GM12878 (cell line): ENCODE results near the gene ATG4A. TPM values are rescaled to one million over a fixed set of nuclear protein-coding genes. Genes with fewer than 3 reads are reported as not detected.

Source experiments
- ATAC-seq: fragments of 200-7000 bp; cut with Tn5 transposase; 3 replicates; pipeline ENCODE4 v1.9.1; 2020; ENCODE audit warnings: mild to moderate bottlenecking, moderate library complexity
- BruUV-seq: library from RNA; stranded (reverse); fragments of 400-500 nt; replicated peaks from 2 replicates; lab custom pipeline; 2021; lab: Mats Ljungman, UMichigan
- CTCF ChIA-PET: fragments of 300-600 bp; sonication (Branson Sonifier 250); formaldehyde crosslinking; extraction: SDS; loops from one replicate; lab custom pipeline; 2021; ENCODE audit warnings: inconsistent platforms; lab: Yijun Ruan, JAX
- POLR2A ChIA-PET: fragments of 350-600 bp; formaldehyde crosslinking; extraction: SDS; loops from one replicate; lab custom pipeline; 2021; ENCODE audit warnings: inconsistent platforms; lab: Charles Lee
- RAD21 ChIA-PET: fragments of 300-600 bp; sonication (Branson Sonifier 250); formaldehyde crosslinking; loops from one replicate; lab custom pipeline; 2023; ENCODE audit warnings: antibody characterized with exemption; ENCODE audit not compliant: unreplicated experiment; lab: Charles Lee
- SMC1A ChIA-PET: fragments of 300-600 bp; sonication (Branson Sonifier 250); formaldehyde crosslinking; loops from one replicate; lab custom pipeline; 2023; ENCODE audit not compliant: unreplicated experiment, uncharacterized antibody; lab: Charles Lee
- DNase-seq: peaks from one replicate; pipeline ENCODE4 v3.0.0-alpha.2; 2011; ENCODE audit warnings: low read depth, low spot score
- FAIRE-seq: peaks from 3 replicates; lab custom pipeline; 2011; peaks lifted over from hg19 to GRCh38; lab: Jason Lieb, UNC
- H2AFZ ChIP-seq: 2 replicates; pipeline ENCODE4 v1.6.0; 2011; ENCODE audit warnings: low read depth, low read length, control low read depth; ENCODE audit not compliant: control insufficient read depth
- H3K27ac ChIP-seq: 2 replicates; pipeline ENCODE4 v1.5.1; 2011; ENCODE audit warnings: control low read depth; ENCODE audit not compliant: control insufficient read depth, insufficient read depth
- H3K27me3 ChIP-seq, 2 experiments: replicated peaks in 1 of 2; 2 replicates each; pipeline versions ENCODE4 v1.6.0 to v1.6.1; 2011; ENCODE audit warnings: low read length in 1 of 2; ENCODE audit not compliant: control insufficient read depth in 2 of 2, insufficient read depth in 2 of 2
- H3K36me3 ChIP-seq, 2 experiments: 2 replicates each; pipeline ENCODE4 v1.5.1; 2011; ENCODE audit warnings: low read length in 1 of 2; ENCODE audit not compliant: control insufficient read depth in 2 of 2, insufficient read depth in 2 of 2
- H3K4me1 ChIP-seq: 2 replicates; pipeline ENCODE4 v1.6.1; 2011; ENCODE audit warnings: mild to moderate bottlenecking, low read length, moderate library complexity, mixed read lengths; ENCODE audit not compliant: control insufficient read depth, insufficient read depth
- H3K4me2 ChIP-seq: 2 replicates; pipeline ENCODE4 v1.6.0; 2011; ENCODE audit warnings: control low read depth; ENCODE audit not compliant: control insufficient read depth, insufficient read depth
- H3K4me3 ChIP-seq: fragments of 200-600 bp; sonication (generic); 2 replicates; pipeline ENCODE4 v1.5.1; 2016
- H3K79me2 ChIP-seq: 2 replicates; pipeline ENCODE4 v1.6.0; 2011; ENCODE audit warnings: low read length; ENCODE audit not compliant: control insufficient read depth, insufficient read depth
- H3K9ac ChIP-seq: 2 replicates; pipeline ENCODE4 v1.8.0; 2011; ENCODE audit warnings: low read length, control low read depth, mixed read lengths; ENCODE audit not compliant: control insufficient read depth, insufficient read depth
- H3K9me3 ChIP-seq: replicated peaks from 3 replicates; pipeline ENCODE4 v1.5.1; 2011; ENCODE audit warnings: mild to moderate bottlenecking, low read length; ENCODE audit not compliant: control insufficient read depth, insufficient read depth
- H4K20me1 ChIP-seq: 2 replicates; pipeline ENCODE4 v1.6.0; 2011; ENCODE audit not compliant: control insufficient read depth, insufficient read depth
- ATF7 ChIP-seq: fragments of 450-650 bp; IDR thresholded peaks from 2 replicates; pipeline ENCODE4 v1.6.1; 2016; ENCODE audit warnings: low read depth, mild to moderate bottlenecking
- CHD2 ChIP-seq: IDR thresholded peaks from 2 replicates; pipeline ENCODE4 v1.6.1; 2011; ENCODE audit warnings: low read depth, low read length, improper control_type of control experiment, borderline replicate concordance
- CHD4 ChIP-seq: fragments of 200-600 bp; sonication (generic); IDR thresholded peaks from 2 replicates; pipeline ENCODE4 v1.6.1; 2016; ENCODE audit warnings: mild to moderate bottlenecking
- ESRRA ChIP-seq: IDR thresholded peaks from 2 replicates; pipeline ENCODE4 v1.6.1; 2012; ENCODE audit warnings: mild to moderate bottlenecking, low read length, improper control_type of control experiment
- GATAD2B ChIP-seq: fragments of 450-650 bp; conservative IDR thresholded peaks from 2 replicates; pipeline ENCODE4 v1.6.1; 2017; ENCODE audit warnings: low read depth, mild to moderate bottlenecking, moderate library complexity
- JUNB ChIP-seq: IDR thresholded peaks from 2 replicates; pipeline ENCODE4 v1.6.1; 2016; ENCODE audit warnings: antibody characterized with exemption, mild to moderate bottlenecking
- LARP7 ChIP-seq: fragments of 450-650 bp; IDR thresholded peaks from 2 replicates; pipeline ENCODE4 v1.6.1; 2017; ENCODE audit warnings: mild to moderate bottlenecking
- RFX5 ChIP-seq: IDR thresholded peaks from 2 replicates; pipeline ENCODE4 v1.6.1; 2011; ENCODE audit warnings: low read depth, low read length, improper control_type of control experiment
- SREBF1 ChIP-seq: IDR thresholded peaks from 2 replicates; pipeline ENCODE4 v1.6.1; 2012; ENCODE audit warnings: mild to moderate bottlenecking, low read length
- ZNF384 ChIP-seq: IDR thresholded peaks from 2 replicates; pipeline ENCODE4 v1.6.1; 2012; ENCODE audit warnings: low read depth, mild to moderate bottlenecking, low read length, improper control_type of control experiment, borderline replicate concordance
- ZZZ3 ChIP-seq: IDR thresholded peaks from 2 replicates; pipeline ENCODE4 v1.6.1; 2011; ENCODE audit warnings: low read depth; ENCODE audit not compliant: control insufficient read depth, insufficient read length
- WGBS: methylation state at CpG from one replicate; pipeline ENCODE4 v1.1.6; 2016; ENCODE audit warnings: low lambda C conversion rate; ENCODE audit not compliant: insufficient replicate concordance, insufficient coverage; ENCODE audit errors: missing lambda C conversion rate; 5-methylcytosine and 5-hydroxymethylcytosine counted together
- in situ Hi-C: fragments of 300-500 bp; cut with MboI; formaldehyde crosslinking; loops from 9 replicates; pipeline ENCODE4 v1.14.3; 2018; ENCODE audit warnings: mixed read lengths
- intact Hi-C: fragments of 100-400 bp; cut with micrococcal nuclease; formaldehyde crosslinking; loops from one replicate; pipeline ENCODE4 v1.14.2; 2022; ENCODE audit not compliant: unreplicated experiment
- polyA plus RNA-seq, 11 experiments: library from polyadenylated mRNA; depleted of rRNA in 4 of 11; unstranded in 6 of 11; stranded (reverse) in 5 of 11; fragments of >200 nt; fragmentation: Nextera tagmentation in 4 of 11; fragmentation: Illumina TruSeq in 1 of 11; extraction: Ambion mirVana in 4 of 11; extraction: Trizol in 1 of 11; gene quantifications; 1 replicate in 1 of 11; 2 replicates in 10 of 11; pipeline versions ENCODE4 v1.2.1 to v1.2.3, GENCODE V29; 2011 to 2016; ENCODE audit warnings: inconsistent platforms in 2 of 11, missing spikeins in 2 of 11, low read depth in 1 of 11
- total RNA-seq, 4 experiments: library from RNA; depleted of rRNA in 3 of 4; stranded (reverse); fragments of >200 nt in 3 of 4; fragmentation: Illumina TruSeq in 1 of 4; extraction: Trizol in 1 of 4; gene quantifications; 2 replicates each; pipeline versions ENCODE4 v1.2.1 to v1.2.3, GENCODE V29; 2013 to 2021
- TF ChIP-seq, protein P1 (sequence below): fragments of 150-350 bp; IDR thresholded peaks from 2 replicates; pipeline ENCODE4 v1.6.1; 2016; ENCODE audit warnings: low read depth, low read length
- TF ChIP-seq, protein P2 (sequence below): fragments of 450-650 bp; IDR thresholded peaks from 2 replicates; pipeline ENCODE4 v1.6.1; 2017; ENCODE audit warnings: mild to moderate bottlenecking, moderate library complexity
- TF ChIP-seq, protein P3 (sequence below): fragments of 450-650 bp; IDR thresholded peaks from 2 replicates; pipeline ENCODE4 v1.6.1; 2016; ENCODE audit warnings: mild to moderate bottlenecking, moderate library complexity, borderline replicate concordance

ATG4A gene
- total and polyA plus RNA-seq, 10 of the 15 experiments (the other 5 are each of a cell fraction or from before 2014, with no cell fraction given) = 9.1 to 22.0 (median 15.5) TPM

DNA sequence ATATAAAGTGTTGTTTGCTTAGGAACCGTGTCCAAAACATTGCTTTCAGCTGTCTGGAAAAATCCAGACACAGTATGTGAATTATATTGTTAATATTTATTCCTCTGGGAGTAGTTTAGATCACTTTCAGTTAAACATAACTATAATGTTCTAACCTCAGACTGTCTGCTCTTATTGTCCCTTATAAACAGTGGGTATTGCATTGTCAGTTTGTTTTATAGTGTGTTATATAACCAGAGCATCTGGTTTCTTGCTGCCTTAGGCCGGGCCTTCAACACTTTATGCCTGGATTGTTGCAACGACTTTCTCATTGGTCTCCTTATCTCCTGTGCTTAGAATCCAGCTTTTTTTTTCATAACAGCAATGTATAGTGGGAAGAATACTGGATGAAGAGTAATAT lies 26.4 kb downstream of the ATG4A start:
- Histone ChIP-seq H3K9me3 (no peaks in the 10 kb centered on the region; the same call in 2 of the 3 replicates), H3K27me3 (no peaks in the 10 kb centered on the region; a peak in 1 of 4 replicates), H3K4me2 (no peak overlapping the region), H3K79me2 (no peaks in the 10 kb centered on the region), H2AFZ (no peak overlapping the region), H3K27ac (no peak overlapping the region), H3K4me3 (no peak overlapping the region), H3K36me3 (no peaks in the 10 kb centered on the region), H3K9ac (no peak overlapping the region), H3K4me1 (no peaks in the 10 kb centered on the region), H4K20me1 (no peaks in the 10 kb centered on the region)
- ChIA-PET POLR2A (no interaction called here), RAD21 (no interaction called here), CTCF (interaction anchor here (0.7 kb wide), 1 partner anchor 491 kb away, joined by 3 read pairs; no protein-coding TSS in a partner anchor), SMC1A (interaction anchor here (0.7 kb wide), 1 partner anchor 9 kb away, joined by 3 read pairs; no protein-coding TSS in a partner anchor)
- no peak for FAIRE-seq
- ATAC-seq = no peak
- BruUV-seq = no TSS peak
- intact Hi-C loops = no loop called here
- in situ Hi-C loops = no loop called here
- no peak for DNase-seq
- WGBS = 32% methylated on average over 3 of the region's 3 CpGs
- no peak for TF ChIP-seq ATF7
- TF ChIP-seq, protein P1, sequence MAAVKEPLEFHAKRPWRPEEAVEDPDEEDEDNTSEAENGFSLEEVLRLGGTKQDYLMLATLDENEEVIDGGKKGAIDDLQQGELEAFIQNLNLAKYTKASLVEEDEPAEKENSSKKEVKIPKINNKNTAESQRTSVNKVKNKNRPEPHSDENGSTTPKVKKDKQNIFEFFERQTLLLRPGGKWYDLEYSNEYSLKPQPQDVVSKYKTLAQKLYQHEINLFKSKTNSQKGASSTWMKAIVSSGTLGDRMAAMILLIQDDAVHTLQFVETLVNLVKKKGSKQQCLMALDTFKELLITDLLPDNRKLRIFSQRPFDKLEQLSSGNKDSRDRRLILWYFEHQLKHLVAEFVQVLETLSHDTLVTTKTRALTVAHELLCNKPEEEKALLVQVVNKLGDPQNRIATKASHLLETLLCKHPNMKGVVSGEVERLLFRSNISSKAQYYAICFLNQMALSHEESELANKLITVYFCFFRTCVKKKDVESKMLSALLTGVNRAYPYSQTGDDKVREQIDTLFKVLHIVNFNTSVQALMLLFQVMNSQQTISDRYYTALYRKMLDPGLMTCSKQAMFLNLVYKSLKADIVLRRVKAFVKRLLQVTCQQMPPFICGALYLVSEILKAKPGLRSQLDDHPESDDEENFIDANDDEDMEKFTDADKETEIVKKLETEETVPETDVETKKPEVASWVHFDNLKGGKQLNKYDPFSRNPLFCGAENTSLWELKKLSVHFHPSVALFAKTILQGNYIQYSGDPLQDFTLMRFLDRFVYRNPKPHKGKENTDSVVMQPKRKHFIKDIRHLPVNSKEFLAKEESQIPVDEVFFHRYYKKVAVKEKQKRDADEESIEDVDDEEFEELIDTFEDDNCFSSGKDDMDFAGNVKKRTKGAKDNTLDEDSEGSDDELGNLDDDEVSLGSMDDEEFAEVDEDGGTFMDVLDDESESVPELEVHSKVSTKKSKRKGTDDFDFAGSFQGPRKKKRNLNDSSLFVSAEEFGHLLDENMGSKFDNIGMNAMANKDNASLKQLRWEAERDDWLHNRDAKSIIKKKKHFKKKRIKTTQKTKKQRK = no peak
- TF ChIP-seq ZNF384 = no peak
- no peak for TF ChIP-seq RFX5
- TF ChIP-seq, protein P2, sequence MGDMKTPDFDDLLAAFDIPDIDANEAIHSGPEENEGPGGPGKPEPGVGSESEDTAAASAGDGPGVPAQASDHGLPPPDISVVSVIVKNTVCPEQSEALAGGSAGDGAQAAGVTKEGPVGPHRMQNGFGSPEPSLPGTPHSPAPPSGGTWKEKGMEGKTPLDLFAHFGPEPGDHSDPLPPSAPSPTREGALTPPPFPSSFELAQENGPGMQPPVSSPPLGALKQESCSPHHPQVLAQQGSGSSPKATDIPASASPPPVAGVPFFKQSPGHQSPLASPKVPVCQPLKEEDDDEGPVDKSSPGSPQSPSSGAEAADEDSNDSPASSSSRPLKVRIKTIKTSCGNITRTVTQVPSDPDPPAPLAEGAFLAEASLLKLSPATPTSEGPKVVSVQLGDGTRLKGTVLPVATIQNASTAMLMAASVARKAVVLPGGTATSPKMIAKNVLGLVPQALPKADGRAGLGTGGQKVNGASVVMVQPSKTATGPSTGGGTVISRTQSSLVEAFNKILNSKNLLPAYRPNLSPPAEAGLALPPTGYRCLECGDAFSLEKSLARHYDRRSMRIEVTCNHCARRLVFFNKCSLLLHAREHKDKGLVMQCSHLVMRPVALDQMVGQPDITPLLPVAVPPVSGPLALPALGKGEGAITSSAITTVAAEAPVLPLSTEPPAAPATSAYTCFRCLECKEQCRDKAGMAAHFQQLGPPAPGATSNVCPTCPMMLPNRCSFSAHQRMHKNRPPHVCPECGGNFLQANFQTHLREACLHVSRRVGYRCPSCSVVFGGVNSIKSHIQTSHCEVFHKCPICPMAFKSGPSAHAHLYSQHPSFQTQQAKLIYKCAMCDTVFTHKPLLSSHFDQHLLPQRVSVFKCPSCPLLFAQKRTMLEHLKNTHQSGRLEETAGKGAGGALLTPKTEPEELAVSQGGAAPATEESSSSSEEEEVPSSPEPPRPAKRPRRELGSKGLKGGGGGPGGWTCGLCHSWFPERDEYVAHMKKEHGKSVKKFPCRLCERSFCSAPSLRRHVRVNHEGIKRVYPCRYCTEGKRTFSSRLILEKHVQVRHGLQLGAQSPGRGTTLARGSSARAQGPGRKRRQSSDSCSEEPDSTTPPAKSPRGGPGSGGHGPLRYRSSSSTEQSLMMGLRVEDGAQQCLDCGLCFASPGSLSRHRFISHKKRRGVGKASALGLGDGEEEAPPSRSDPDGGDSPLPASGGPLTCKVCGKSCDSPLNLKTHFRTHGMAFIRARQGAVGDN = no peak
- no peak for TF ChIP-seq LARP7
- no peak for TF ChIP-seq CHD4
- TF ChIP-seq CHD2 = no peak
- no peak for TF ChIP-seq SREBF1
- no peak for TF ChIP-seq JUNB
- TF ChIP-seq, protein P3, sequence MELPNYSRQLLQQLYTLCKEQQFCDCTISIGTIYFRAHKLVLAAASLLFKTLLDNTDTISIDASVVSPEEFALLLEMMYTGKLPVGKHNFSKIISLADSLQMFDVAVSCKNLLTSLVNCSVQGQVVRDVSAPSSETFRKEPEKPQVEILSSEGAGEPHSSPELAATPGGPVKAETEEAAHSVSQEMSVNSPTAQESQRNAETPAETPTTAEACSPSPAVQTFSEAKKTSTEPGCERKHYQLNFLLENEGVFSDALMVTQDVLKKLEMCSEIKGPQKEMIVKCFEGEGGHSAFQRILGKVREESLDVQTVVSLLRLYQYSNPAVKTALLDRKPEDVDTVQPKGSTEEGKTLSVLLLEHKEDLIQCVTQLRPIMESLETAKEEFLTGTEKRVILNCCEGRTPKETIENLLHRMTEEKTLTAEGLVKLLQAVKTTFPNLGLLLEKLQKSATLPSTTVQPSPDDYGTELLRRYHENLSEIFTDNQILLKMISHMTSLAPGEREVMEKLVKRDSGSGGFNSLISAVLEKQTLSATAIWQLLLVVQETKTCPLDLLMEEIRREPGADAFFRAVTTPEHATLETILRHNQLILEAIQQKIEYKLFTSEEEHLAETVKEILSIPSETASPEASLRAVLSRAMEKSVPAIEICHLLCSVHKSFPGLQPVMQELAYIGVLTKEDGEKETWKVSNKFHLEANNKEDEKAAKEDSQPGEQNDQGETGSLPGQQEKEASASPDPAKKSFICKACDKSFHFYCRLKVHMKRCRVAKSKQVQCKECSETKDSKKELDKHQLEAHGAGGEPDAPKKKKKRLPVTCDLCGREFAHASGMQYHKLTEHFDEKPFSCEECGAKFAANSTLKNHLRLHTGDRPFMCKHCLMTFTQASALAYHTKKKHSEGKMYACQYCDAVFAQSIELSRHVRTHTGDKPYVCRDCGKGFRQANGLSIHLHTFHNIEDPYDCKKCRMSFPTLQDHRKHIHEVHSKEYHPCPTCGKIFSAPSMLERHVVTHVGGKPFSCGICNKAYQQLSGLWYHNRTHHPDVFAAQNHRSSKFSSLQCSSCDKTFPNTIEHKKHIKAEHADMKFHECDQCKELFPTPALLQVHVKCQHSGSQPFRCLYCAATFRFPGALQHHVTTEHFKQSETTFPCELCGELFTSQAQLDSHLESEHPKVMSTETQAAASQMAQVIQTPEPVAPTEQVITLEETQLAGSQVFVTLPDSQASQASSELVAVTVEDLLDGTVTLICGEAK = no peak
- TF ChIP-seq ZZZ3 = no peak
- TF ChIP-seq ESRRA = no peak
- TF ChIP-seq GATAD2B = no peak
